Mucosa of descending colon (tissue), 3 donors: ENCODE results near the gene GREB1. TPM values are rescaled to one million over a fixed set of nuclear protein-coding genes. Genes with fewer than 3 reads are reported as not detected.

Experiments
- ATAC-seq: fragments of 200-7000 bp; cut with Tn5 transposase; one replicate; pipeline ENCODE4 v1.9.1; 2020; ENCODE audit warnings: mild to moderate bottlenecking, moderate library complexity
- DNase-seq, 3 donors: peaks; one replicate each; pipeline ENCODE4 v3.0.0-alpha.2; 2020
- H3K36me3 ChIP-seq: fragments of 200-600 bp; one replicate; pipeline ENCODE4 v1.8.0; 2021; ENCODE audit warnings: low read depth, mild to moderate bottlenecking
- H3K4me1 ChIP-seq: fragments of 200-600 bp; one replicate; pipeline ENCODE4 v1.8.0; 2021; ENCODE audit warnings: low read depth, mild to moderate bottlenecking
- H3K4me3 ChIP-seq: fragments of 200-600 bp; one replicate; pipeline ENCODE4 v1.8.0; 2021; ENCODE audit warnings: mild to moderate bottlenecking
- H3K9me3 ChIP-seq: fragments of 200-600 bp; one replicate; pipeline ENCODE4 v1.8.0; 2021; ENCODE audit warnings: mild to moderate bottlenecking
- intact Hi-C, 2 donors: fragments of 100-400 bp; cut with DNase I in 1 of 2; cut with micrococcal nuclease in 1 of 2; formaldehyde crosslinking; loops; one replicate each; pipeline versions ENCODE4 v1.11.0 to v1.11.1; 2022; cut with DNase I, micrococcal nuclease
- total RNA-seq, 3 donors: library from RNA; stranded (reverse); fragmentation: NEBNext Ultra II Directional in 2 of 3; extraction: Animal tissue kit (Norgen Biotek cat#: 25700) in 2 of 3; gene quantifications; one replicate each; pipeline versions ENCODE4 v1.2.1 to v1.2.4, GENCODE V29; 2021 to 2023
- TF ChIP-seq, protein P1 (sequence below): fragments of 200-600 bp; IDR thresholded peaks from one replicate; pipeline ENCODE4 v1.8.0; 2022; ENCODE audit warnings: antibody characterized with exemption, mild to moderate bottlenecking
- donor health status: DM: no; HTN: no; CAD: no; lungs with moderate emphysema.
- donor health status: DM: no; HTN: no; CAD: no.
- donor health status: DM: no; HTN: yes; CAD: no.

The GREB1 gene
- total RNA-seq, 3 donors from 2014 or later: 1.4 to 2.5 (median 1.6) TPM

DNA sequence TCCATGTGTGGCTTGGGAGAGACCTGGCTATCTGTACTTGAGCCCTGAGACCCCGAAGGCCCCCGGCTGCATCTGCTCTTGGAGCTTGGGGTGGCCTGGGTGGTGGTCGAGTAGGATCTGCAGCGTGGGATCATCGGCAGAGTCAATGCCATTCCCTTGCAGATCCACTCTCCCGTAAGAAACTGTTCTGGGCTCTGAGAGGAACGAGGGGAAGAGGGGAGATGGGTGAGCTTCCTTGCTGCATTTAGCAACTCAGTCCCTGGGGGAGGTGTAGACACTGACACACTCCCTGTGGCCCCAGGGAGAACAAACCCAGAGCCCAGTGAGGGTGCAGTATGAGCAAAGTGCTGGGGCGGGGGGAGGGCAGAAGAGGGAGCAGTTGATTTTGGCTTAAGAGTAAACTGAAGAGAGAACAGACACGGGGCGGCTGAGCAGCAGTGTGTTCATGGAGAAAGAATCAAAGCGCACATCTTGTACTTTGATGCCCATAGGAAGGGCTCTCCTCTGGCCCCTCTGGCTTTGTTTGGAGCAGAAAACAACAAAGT, 8.5 kb downstream of the GREB1 start:
- Histone ChIP-seq H3K4me3 (no peak overlapping the region), H3K4me1 (no peaks in the 10 kb centered on the region), H3K9me3 (no peaks in the 10 kb centered on the region), H3K36me3 (no peaks in the 10 kb centered on the region)
- ATAC-seq (no peak), DNase-seq (no peak)
- intact Hi-C loops: no loop called here
- TF ChIP-seq, protein P1, sequence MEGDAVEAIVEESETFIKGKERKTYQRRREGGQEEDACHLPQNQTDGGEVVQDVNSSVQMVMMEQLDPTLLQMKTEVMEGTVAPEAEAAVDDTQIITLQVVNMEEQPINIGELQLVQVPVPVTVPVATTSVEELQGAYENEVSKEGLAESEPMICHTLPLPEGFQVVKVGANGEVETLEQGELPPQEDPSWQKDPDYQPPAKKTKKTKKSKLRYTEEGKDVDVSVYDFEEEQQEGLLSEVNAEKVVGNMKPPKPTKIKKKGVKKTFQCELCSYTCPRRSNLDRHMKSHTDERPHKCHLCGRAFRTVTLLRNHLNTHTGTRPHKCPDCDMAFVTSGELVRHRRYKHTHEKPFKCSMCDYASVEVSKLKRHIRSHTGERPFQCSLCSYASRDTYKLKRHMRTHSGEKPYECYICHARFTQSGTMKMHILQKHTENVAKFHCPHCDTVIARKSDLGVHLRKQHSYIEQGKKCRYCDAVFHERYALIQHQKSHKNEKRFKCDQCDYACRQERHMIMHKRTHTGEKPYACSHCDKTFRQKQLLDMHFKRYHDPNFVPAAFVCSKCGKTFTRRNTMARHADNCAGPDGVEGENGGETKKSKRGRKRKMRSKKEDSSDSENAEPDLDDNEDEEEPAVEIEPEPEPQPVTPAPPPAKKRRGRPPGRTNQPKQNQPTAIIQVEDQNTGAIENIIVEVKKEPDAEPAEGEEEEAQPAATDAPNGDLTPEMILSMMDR: no peak

DNA sequence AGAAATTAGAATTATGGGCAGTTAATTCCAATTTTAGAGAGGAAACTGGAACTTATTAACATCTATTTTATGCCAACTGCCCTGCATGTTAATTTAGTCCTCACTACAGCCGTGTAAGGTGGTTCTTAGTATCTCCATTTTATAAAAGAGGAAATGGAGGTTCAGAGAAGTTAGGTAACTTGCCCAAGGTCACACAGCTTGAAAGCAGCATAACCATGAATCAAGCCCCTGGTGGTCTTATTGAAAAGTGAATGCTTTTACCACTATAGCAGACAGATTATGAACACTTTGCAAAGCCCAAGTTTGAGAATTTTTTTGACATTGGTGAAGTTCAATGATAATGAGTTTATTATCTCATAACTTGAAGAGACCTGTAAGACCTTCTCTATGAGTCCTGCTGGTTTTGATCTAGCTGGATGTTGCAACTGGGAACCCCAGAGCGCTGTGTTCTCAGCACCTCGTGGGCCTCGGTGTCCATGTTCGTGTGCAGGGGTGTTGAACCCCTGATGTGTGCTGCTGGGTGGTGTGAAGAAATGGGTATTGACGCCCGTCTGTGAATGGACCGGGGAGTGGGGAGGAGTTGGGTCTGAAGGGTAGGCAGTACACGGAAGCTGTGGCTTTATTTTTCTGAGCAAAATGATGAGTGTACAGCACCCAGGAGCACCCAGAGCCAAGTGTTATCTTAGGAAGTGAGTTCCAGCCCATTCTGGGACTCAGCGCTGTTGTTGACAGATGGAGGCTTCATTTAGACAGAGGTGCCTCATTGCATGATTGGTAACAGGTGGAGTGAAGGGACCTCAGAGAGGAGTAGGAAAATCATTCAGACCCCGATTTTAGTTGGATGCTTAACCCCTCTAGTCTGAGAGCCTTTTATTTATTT, 9.7 kb downstream of the GREB1 start:
- no peak for DNase-seq
- H3K4me3 ChIP-seq: no peak overlapping the region
- H3K4me1 ChIP-seq: no peaks in the 10 kb centered on the region
- intact Hi-C loops: no loop called here
- no peak for ATAC-seq
- no peaks in the 10 kb centered on the region for H3K36me3 ChIP-seq
- H3K9me3 ChIP-seq: no peaks in the 10 kb centered on the region
- TF ChIP-seq, protein P1: no peak

DNA sequence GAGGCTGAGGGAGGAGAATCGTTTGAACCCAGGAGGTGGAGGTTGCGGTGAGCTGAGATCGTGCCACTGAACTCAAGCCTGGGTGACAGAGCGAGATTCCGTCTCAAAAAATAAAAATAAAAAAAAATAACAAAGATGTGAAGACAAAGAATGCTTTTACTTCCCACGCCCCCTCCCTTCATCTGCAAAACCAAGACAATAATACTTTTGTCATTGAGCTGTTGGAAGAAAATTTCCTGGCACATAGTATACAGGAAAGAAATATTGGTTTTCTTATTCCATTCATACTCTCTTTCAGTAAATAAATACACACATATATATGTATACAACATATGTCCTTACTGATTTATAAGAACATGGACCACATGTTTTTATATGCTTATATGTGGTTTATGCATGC, 12.2 kb downstream of the GREB1 start:
- DNase-seq: no peak
- Histone ChIP-seq H3K4me3 (no peak overlapping the region), H3K4me1 (no peaks in the 10 kb centered on the region), H3K9me3 (no peaks in the 10 kb centered on the region), H3K36me3 (no peaks in the 10 kb centered on the region)
- ATAC-seq: no peak
- intact Hi-C loops: no loop called here
- TF ChIP-seq, protein P1: no peak

DNA sequence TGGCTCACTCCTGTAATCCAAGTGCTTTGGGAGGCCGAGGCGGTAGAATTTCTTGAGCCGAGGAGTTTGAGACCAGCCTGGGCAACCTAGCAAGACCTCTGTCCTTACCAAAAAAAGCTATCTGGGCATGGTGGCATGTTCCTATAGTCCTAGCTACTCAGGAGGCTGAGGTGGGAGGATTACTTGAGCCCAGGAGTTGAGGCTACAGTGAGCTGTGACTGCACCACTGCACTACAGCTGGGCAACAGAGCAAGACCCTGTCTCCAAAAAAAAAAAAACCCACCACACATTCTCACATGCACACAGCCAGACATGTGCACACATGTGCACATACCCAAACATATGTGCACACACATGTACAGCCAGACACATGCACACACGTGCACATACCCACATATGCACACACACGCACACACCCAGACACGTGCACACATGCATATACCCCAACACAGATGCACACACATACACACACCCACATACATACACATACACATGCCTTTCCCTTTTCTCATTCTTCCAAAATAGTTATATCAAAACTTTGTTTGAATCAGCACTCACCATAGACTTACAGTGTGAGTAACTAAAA, 14.2 kb downstream of the GREB1 start:
- Histone ChIP-seq H3K4me1 (no peaks in the 10 kb centered on the region), H3K36me3 (no peaks in the 10 kb centered on the region), H3K4me3 (no peak overlapping the region), H3K9me3 (no peaks in the 10 kb centered on the region)
- TF ChIP-seq, protein P1: no peak
- intact Hi-C loops: no loop called here
- ATAC-seq (no peak), DNase-seq (no peak)

DNA sequence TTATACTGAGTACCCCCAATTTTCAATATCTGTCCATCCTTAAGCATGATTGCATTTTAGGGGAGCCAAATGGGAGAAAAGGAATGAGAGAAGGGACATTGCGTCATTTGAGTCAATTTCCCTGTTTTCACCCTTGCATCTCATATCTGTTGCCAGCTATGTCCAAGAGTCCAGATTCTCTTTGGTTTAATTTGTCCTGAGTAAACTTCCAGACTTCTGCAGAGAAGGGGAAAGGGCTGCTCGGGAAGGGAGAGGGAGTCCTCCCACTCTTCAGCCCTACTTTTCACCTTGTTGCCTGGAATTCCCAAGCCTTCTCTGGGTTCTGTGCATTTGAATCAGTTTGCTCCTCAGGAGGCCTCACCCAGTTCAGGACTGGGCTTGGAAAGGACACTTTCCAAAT, 16.5 kb downstream of the GREB1 start:
- Histone ChIP-seq H3K4me1 (no peaks in the 10 kb centered on the region), H3K36me3 (no peaks in the 10 kb centered on the region), H3K4me3 (no peak overlapping the region), H3K9me3 (no peaks in the 10 kb centered on the region)
- ATAC-seq (no peak), DNase-seq (no peak)
- TF ChIP-seq, protein P1: no peak
- intact Hi-C loops: no loop called here
